BLaER1 treated with 17β-estradiol and CSF1 and Interleukin-3, amounts not matched to agents 10 nM and 100 nM (cell line): ENCODE results near the gene PLCXD3.

Source experiments
- H3K27ac ChIP-seq, 11 experiments: shearing (Covaris generic); formaldehyde crosslinking; 2 replicates each; pipeline ENCODE4 v1.8.1; 2022
- H3K27me3 ChIP-seq, 11 experiments: shearing (Covaris generic); formaldehyde crosslinking; 2 replicates each; pipeline ENCODE4 v1.8.1; 2022
- H3K36me3 ChIP-seq, 11 experiments: shearing (Covaris generic); formaldehyde crosslinking; 2 replicates each; pipeline ENCODE4 v1.8.1; 2022
- H3K4me1 ChIP-seq, 10 experiments: shearing (Covaris generic); formaldehyde crosslinking; 2 replicates each; pipeline ENCODE4 v1.8.1; 2022
- H3K4me2 ChIP-seq, 11 experiments: shearing (Covaris generic); formaldehyde crosslinking; 2 replicates each; pipeline ENCODE4 v1.8.1; 2022
- H3K4me3 ChIP-seq, 10 experiments: shearing (Covaris generic); formaldehyde crosslinking; 2 replicates each; pipeline ENCODE4 v1.8.1; 2022
- H3K9ac ChIP-seq, 11 experiments: shearing (Covaris generic); formaldehyde crosslinking; 2 replicates each; pipeline ENCODE4 v1.8.1; 2022
- H3K9me3 ChIP-seq, 11 experiments: shearing (Covaris generic); formaldehyde crosslinking; replicated peaks in 1 of 11; 2 replicates each; pipeline ENCODE4 v1.8.1; 2022
- H4K20me1 ChIP-seq, 11 experiments: shearing (Covaris generic); formaldehyde crosslinking; 2 replicates each; pipeline ENCODE4 v1.8.1; 2022
- Cebpa-rat ChIP-seq, 11 experiments: shearing (Covaris generic); IDR thresholded peaks; 2 replicates each; pipeline ENCODE4 v1.8.1; 2022

Gene PLCXD3

DNA sequence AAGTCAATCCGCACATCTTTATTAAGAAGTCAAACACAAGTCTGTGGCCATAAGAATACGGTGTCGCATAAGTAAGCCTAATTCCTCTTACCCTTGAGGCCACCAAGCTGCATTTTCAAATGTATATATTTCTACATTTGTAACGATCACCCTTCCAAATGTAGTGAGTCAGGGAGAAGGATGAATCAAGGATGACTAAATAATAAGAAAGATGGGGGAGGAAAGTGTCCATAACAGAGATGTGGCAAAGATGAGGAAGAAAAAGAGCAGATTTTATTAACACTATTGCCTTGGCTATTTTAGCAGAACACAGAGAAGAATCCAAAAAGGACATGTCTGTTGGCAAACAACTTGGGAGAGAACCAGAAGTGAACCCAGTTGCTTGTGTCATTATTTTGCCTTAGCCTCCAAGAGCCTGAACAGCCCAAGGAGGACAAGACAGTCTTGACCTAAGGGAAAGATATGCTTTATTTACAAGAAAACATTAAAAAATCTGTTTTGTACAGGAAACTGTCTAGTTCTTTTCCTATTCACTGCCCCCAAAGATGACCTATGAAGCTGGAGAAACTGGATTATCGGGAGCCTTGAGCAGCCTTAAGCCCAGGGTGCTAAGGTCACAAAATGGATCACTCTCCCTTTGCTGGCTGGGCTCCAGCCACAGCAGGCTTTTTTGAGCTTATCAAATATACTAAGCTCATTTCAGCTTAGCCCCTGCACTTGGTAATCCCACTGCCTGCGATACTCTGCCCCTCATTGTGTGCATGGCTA lies 101.5 kb downstream of the PLCXD3 start:
- Histone ChIP-seq H3K9ac (no peak overlapping the region), H3K4me2 (no peak overlapping the region), H3K36me3 (no peaks in the 10 kb centered on the region), H3K27ac (no peak overlapping the region), H4K20me1 (no peaks in the 10 kb centered on the region), H3K27me3 (no peaks in the 10 kb centered on the region), H3K9me3 (no peaks in the 10 kb centered on the region), H3K4me1 (peaks cover 0 to 6% (median 0%) of the 10 kb centered on the region in 10 experiments; a peak in 2 of 20 replicates), H3K4me3 (no peak overlapping the region)
- TF ChIP-seq Cebpa-rat (IDR thresholded peaks at IDR 0.05), result no peak

- Histone ChIP-seq H3K9me3 (no peaks in the 10 kb centered on the region), H3K4me2 (no peak overlapping the region), H4K20me1 (no peaks in the 10 kb centered on the region), H3K4me3 (no peak overlapping the region), H3K27me3 (no peaks in the 10 kb centered on the region), H3K9ac (no peak overlapping the region), H3K27ac (no peak overlapping the region), H3K4me1 (peaks cover 0 to 6% (median 0%) of the 10 kb centered on the region in 10 experiments; a peak in 2 of 20 replicates), H3K36me3 (no peaks in the 10 kb centered on the region)
- no peak for TF ChIP-seq Cebpa-rat (IDR thresholded peaks at IDR 0.05)
These were observed 103.5 kb downstream of the PLCXD3 start for GRCh38 chr5:41406936-41407335.

- H3K9ac ChIP-seq, result no peak overlapping the region
- H3K27ac ChIP-seq, result no peak overlapping the region
- peaks cover 0 to 6% (median 0%) of the 10 kb centered on the region in 10 experiments; a peak in 2 of 20 replicates for H3K4me1 ChIP-seq
- no peaks in the 10 kb centered on the region for H3K36me3 ChIP-seq
- no peaks in the 10 kb centered on the region for H3K27me3 ChIP-seq
- H3K9me3 ChIP-seq, result no peaks in the 10 kb centered on the region
- H3K4me2 ChIP-seq, result no peak overlapping the region
- H3K4me3 ChIP-seq, result no peak overlapping the region
- no peaks in the 10 kb centered on the region for H4K20me1 ChIP-seq
- TF ChIP-seq Cebpa-rat (IDR thresholded peaks at IDR 0.05), result no peak
These were observed 104.0 kb downstream of the PLCXD3 start for GRCh38 chr5:41406424-41406823.

DNA sequence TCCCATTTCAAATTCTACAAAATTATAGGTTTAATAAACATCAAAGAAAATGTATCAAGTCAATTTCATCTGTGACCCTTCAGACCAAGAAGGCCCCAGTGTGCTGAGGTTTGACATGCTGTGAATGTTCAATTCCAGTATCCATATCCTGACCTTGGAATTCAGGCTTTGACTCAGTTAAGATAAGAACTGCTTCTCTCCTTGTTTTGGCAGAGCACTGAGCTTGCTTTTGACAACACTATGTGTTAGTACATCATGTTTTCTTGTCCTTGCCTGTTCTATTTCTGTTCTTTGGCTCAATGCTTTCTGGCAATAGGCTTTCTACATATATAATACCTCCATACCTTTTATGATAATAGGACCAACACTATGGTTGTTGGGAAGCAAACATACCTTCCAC lies 105.6 kb downstream of the PLCXD3 start:
- Histone ChIP-seq H4K20me1 (no peaks in the 10 kb centered on the region), H3K27me3 (no peaks in the 10 kb centered on the region), H3K4me3 (no peak overlapping the region), H3K4me2 (no peak overlapping the region), H3K27ac (no peak overlapping the region), H3K36me3 (no peaks in the 10 kb centered on the region), H3K9me3 (peaks cover 0 to 2% (median under 1%) of the 10 kb centered on the region in 11 experiments; a peak in 5 of 22 replicates), H3K9ac (no peak overlapping the region), H3K4me1 (no peaks in the 10 kb centered on the region)
- TF ChIP-seq Cebpa-rat (IDR thresholded peaks at IDR 0.05), result no peak

GRCh38 chr5:41403846-41404245 lies 106.6 kb downstream of the PLCXD3 start:
- TF ChIP-seq Cebpa-rat (IDR thresholded peaks at IDR 0.05), result no peak
- Histone ChIP-seq H3K36me3 (no peaks in the 10 kb centered on the region), H3K27ac (no peak overlapping the region), H3K9ac (no peak overlapping the region), H3K9me3 (peaks cover 0 to 10% (median 7%) of the 10 kb centered on the region in 11 experiments; a peak in 14 of 22 replicates), H4K20me1 (no peaks in the 10 kb centered on the region), H3K4me1 (no peaks in the 10 kb centered on the region), H3K4me2 (no peak overlapping the region), H3K4me3 (no peak overlapping the region), H3K27me3 (no peaks in the 10 kb centered on the region)

- Histone ChIP-seq H3K4me1 (no peaks in the 10 kb centered on the region), H3K27me3 (no peaks in the 10 kb centered on the region), H3K4me2 (no peak overlapping the region), H3K27ac (no peak overlapping the region), H3K9ac (no peak overlapping the region), H3K9me3 (peaks cover 0 to 20% (median 7%) of the 10 kb centered on the region in 11 experiments; a peak in 14 of 22 replicates), H3K36me3 (no peaks in the 10 kb centered on the region), H4K20me1 (no peaks in the 10 kb centered on the region), H3K4me3 (no peak overlapping the region)
- TF ChIP-seq Cebpa-rat (IDR thresholded peaks at IDR 0.05), result no peak
These were observed 107.6 kb downstream of the PLCXD3 start for GRCh38 chr5:41402845-41403244.

GRCh38 chr5:41399839-41400238 lies 110.6 kb downstream of the PLCXD3 start:
- H3K4me3 ChIP-seq, result no peak overlapping the region
- H4K20me1 ChIP-seq, result no peaks in the 10 kb centered on the region
- no peak overlapping the region for H3K4me2 ChIP-seq
- TF ChIP-seq Cebpa-rat (IDR thresholded peaks at IDR 0.05), result no peak
- no peaks in the 10 kb centered on the region for H3K27me3 ChIP-seq
- H3K9me3 ChIP-seq, result peaks cover 0 to 24% (median 10%) of the 10 kb centered on the region in 11 experiments; a peak in 14 of 22 replicates
- H3K27ac ChIP-seq, result no peak overlapping the region
- no peaks in the 10 kb centered on the region for H3K4me1 ChIP-seq
- H3K36me3 ChIP-seq, result no peaks in the 10 kb centered on the region
- H3K9ac ChIP-seq, result no peak overlapping the region

GRCh38 chr5:41392016-41392415 lies 118.4 kb downstream of the PLCXD3 start:
- Histone ChIP-seq H3K27ac (no peak overlapping the region), H3K4me1 (no peaks in the 10 kb centered on the region), H3K27me3 (no peaks in the 10 kb centered on the region), H3K4me3 (no peak overlapping the region), H3K9ac (no peak overlapping the region), H4K20me1 (no peaks in the 10 kb centered on the region), H3K4me2 (no peak overlapping the region), H3K9me3 (peaks cover 0 to 17% (median 0%) of the 10 kb centered on the region in 11 experiments; a peak in 5 of 22 replicates), H3K36me3 (no peaks in the 10 kb centered on the region)
- no peak for TF ChIP-seq Cebpa-rat (IDR thresholded peaks at IDR 0.05)

DNA sequence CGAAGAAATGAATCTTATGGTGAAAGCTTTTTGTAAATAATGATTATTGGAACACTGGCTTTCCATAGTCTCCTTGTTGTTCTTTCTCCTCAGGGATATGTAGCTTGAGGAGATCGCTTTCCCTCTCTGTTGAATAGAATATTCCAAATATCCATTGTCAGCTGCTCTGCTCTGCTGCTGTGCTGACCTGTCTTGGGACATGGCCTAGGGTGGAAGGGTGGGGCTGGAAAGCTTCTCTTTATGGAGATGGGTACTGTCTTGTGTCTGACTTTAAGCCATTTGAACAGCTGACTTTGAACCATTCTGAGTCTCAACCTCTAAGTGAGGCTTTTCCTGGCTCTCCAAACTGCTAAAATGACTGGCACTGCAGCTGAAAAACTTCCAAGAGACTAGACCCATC lies 135.8 kb downstream of the PLCXD3 start:
- Histone ChIP-seq H3K36me3 (no peaks in the 10 kb centered on the region), H3K4me3 (no peak overlapping the region), H3K9ac (no peak overlapping the region), H3K27me3 (no peaks in the 10 kb centered on the region), H3K4me2 (no peak overlapping the region), H3K27ac (no peak overlapping the region), H3K9me3 (no peaks in the 10 kb centered on the region), H3K4me1 (no peaks in the 10 kb centered on the region), H4K20me1 (no peaks in the 10 kb centered on the region)
- no peak for TF ChIP-seq Cebpa-rat (IDR thresholded peaks at IDR 0.05)

DNA sequence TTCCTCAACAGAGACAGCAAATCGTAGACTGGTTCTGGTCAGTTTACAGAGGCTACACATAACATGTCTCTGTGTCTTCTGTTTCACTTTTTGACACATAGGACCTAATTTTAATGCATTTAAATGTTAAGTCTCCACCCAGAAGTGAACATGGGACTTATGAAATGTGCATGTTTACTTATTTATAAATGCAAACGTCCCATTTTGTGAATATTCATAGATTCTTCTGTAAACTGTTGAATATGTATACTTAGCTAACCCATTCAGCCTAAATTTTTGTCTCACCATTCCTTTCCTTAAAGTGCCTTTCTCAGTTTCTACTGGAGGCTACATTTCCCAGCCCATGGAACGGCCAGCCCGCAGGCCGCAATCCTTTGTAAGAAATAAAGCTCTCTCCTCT lies 137.2 kb downstream of the PLCXD3 start:
- Histone ChIP-seq H3K27me3 (no peaks in the 10 kb centered on the region), H3K4me1 (no peaks in the 10 kb centered on the region), H3K27ac (no peak overlapping the region), H3K4me3 (no peak overlapping the region), H3K4me2 (no peak overlapping the region), H3K9ac (no peak overlapping the region), H3K9me3 (no peaks in the 10 kb centered on the region), H3K36me3 (no peaks in the 10 kb centered on the region), H4K20me1 (no peaks in the 10 kb centered on the region)
- TF ChIP-seq Cebpa-rat (IDR thresholded peaks at IDR 0.05), result no peak
